ENCODE measurements around the gene ABI3BP.

- TF ChIP-seq TEAD4 (IDR thresholded peaks at IDR 0.05) (no peak), EP300 (IDR thresholded peaks at IDR 0.05; ENCODE audit: borderline replicate concordance) (no peak), YY1 (IDR thresholded peaks at IDR 0.05; ENCODE audit: low read depth) (no peak), REST (IDR thresholded peaks at IDR 0.05; ENCODE audit: low read depth) (no peak), NFIC (IDR thresholded peaks at IDR 0.05) (no peak), USF1 (IDR thresholded peaks at IDR 0.05) (no peak), CREB1 (IDR thresholded peaks at IDR 0.05; ENCODE audit: low read depth) (no peak), ZBTB7A (IDR thresholded peaks at IDR 0.05; ENCODE audit: low read depth) (no peak), MAX (IDR thresholded peaks at IDR 0.05) (no peak), TCF12 (IDR thresholded peaks at IDR 0.05; ENCODE audit: low read depth) (no peak)
Observed at GRCh38 chr3:100789579-100789978, 203.6 kb downstream of the ABI3BP start.

Measured in Ishikawa (cell line).